GM12873 (cell line): ENCODE results near the gene BBX.

Source experiments
- TF ChIP-seq, protein P1 (sequence below): IDR thresholded peaks from 2 replicates; pipeline ENCODE4 v1.5.1; 2012; ENCODE audit warnings: low read depth, mild to moderate bottlenecking, moderate library complexity, low read length, control low read depth; ENCODE audit not compliant: insufficient read depth; ENCODE audit errors: missing control alignments

The BBX gene

GRCh38 chr3:107589454-107589853 lies 66.7 kb downstream of the BBX start:
- TF ChIP-seq, protein P1, sequence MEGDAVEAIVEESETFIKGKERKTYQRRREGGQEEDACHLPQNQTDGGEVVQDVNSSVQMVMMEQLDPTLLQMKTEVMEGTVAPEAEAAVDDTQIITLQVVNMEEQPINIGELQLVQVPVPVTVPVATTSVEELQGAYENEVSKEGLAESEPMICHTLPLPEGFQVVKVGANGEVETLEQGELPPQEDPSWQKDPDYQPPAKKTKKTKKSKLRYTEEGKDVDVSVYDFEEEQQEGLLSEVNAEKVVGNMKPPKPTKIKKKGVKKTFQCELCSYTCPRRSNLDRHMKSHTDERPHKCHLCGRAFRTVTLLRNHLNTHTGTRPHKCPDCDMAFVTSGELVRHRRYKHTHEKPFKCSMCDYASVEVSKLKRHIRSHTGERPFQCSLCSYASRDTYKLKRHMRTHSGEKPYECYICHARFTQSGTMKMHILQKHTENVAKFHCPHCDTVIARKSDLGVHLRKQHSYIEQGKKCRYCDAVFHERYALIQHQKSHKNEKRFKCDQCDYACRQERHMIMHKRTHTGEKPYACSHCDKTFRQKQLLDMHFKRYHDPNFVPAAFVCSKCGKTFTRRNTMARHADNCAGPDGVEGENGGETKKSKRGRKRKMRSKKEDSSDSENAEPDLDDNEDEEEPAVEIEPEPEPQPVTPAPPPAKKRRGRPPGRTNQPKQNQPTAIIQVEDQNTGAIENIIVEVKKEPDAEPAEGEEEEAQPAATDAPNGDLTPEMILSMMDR, result no peak

GRCh38 chr3:107590786-107591185 lies 68.0 kb downstream of the BBX start:
- TF ChIP-seq, protein P1, result no peak

DNA sequence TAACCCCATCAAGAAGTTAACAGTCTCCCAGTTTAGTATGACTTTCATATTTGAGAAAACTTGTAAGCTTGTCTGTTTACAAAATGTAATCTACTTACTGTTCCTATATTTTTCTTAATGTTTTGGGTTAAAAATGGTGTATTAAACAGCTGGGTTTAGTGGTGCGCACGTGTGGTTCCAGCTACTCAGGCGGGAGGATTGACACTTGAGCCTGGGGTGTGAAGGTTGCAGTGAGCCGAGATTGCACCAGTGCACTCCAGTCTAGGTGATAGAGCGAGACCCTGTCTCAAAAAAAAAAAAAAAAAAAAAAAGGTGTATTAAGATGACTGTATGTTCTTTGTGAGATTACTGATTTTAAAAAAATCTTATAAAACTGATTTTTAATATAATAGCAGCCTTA lies 69.3 kb downstream of the BBX start:
- TF ChIP-seq, protein P1, result no peak

GRCh38 chr3:107594870-107595269 lies 72.1 kb downstream of the BBX start:
- TF ChIP-seq, protein P1, result no peak

- TF ChIP-seq, protein P1, result no peak
Measured at GRCh38 chr3:107596639-107597038, 73.9 kb downstream of the BBX start.

DNA sequence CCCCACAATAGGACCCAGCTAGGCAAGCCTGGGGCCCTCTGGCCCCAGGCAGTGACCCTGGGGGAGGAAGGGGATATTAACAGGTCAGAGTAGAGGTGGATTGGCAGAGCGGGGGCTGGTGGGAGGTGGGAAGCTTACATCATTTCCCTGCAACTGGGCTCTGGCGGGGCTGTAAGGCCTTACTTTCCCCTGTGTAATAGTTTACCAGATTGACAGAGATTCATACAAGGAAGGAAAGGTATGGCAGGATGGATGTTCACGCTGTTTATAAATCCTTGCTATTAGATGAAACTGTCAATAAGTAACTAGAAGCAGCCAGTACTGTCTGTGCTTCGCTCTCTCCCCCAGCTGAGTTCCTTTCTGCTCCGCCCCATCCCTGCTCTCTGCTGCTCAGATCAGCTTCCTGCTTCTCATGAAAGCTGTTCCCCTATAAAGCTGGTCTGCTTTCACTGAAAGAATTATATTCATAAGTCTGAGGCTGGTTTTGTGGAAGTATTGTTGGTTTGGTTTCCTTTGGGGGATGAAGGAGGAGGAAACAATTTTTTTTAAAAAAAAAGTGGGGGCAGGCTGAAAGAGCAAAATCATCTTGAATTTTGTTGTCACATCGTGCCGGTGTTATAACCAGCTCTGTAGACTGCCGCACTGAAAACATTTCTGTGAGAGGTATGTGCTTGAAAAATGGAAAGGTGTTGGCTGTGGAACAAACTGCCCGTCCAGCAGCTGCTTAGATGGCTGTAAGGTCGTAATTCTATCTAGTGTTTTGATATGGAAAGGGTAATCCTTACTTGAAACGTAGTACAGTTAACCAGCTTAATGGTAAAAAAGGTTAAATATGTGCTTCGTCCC lies 76.4 kb downstream of the BBX start:
- TF ChIP-seq, protein P1, result no peak

GRCh38 chr3:107599772-107600145 lies 77.0 kb downstream of the BBX start:
- TF ChIP-seq, protein P1, result no peak
